Measurements from ENCODE around the gene ARIH2.
A peak's percentile ranks its signal among the peaks of the same experiment; 100 is the strongest.

Gene ARIH2

GRCh38 chr3:49020330-49021212 is 101.9 kb downstream of the ARIH2 start:
- no peak for DNase-seq

DNA sequence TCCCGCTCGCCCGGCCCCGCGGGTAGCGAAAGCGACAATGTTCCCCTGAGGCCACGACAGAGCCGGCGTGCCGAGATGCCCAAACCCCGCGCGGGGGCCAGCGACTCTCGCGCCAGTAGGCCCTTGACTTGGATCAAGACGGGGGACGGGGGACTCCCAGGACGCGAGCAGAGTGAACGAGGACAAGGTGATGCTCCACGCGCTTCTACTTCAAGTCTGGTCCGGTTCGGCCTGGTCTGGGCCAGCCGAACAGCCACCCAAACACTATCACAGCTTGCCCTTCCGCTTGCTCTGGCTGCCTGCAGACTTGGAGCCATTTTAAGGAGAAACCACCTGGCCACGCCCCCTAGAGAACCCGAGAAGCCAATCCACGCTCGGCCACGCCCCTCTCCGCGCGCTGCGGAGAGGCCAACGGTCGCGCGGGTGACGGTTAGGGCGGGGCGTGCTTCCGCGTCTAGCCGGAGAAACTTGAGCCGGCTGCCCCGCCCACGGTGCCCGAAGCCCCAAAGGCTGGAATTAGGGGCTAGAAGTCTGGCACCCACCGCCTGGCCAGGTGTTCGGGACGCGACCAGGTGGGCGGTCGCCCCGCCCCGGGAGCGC is 102.7 kb downstream of the ARIH2 start:
- peak; percentile 99 for DNase-seq

DNA sequence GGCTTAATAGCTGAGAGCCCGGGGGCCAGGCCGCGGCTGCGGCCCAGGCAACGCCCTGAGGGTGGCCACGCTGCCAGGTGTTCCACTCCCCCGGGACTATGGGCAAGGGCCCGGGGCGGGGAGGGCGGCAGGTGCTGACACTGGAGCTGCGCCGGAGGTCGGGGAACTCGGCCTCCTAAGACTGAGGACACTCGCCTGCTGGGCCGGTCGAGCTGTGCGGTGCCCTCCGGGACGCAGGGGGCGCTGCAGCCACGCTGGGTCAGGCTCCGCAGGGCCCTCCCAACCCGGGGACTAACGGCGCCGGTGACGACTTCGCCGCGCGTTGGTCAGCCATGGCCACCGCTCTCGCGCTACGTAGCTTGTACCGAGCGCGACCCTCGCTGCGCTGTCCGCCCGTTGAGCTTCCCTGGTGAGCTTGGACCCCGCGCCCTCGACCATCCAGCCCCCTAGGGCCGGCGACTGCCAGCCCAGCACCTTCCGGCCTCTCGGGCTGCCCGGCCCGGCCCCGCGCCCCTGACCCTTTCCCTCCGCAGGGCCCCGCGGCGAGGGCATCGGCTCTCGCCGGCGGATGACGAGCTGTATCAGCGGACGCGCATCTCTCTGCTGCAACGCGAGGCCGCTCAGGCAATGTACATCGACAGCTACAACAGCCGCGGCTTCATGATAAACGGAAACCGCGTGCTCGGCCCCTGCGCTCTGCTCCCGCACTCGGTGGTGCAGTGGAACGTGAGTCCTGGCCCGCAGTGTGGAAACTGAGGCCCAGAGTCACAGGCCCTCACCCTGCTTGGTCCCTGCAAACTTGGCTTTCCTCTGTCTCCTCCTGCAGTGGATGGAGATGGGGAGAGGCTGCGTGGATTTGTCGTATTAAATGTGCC is 103.4 kb downstream of the ARIH2 start, which contains the start of gene NDUFAF3:
Gene NDUFAF3 (plus strand): TSS at position 309 of the 875 bp plus-strand sequence. CDS start 24 bp downstream, at position 333.
- peak; percentile 92 for DNase-seq

DNA sequence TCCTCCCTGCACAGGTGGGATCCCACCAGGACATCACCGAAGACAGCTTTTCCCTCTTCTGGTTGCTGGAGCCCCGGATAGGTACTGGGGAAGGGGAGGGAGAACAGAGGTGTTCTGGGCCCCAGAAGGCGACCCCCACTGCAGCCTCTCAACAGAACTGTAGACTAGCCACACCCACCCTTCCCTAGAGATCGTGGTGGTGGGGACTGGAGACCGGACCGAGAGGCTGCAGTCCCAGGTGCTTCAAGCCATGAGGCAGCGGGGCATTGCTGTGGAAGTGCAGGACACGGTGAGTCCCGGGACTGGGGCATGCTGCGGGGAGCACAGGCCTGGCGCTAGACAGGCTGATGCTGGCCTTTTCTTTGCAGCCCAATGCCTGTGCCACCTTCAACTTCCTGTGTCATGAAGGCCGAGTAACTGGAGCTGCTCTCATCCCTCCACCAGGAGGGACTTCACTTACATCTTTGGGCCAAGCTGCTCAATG is 104.1 kb downstream of the ARIH2 start:
- no peak for DNase-seq

- DNase-seq = no peak
Observed at GRCh38 chr3:49023775-49024174, 105.1 kb downstream of the ARIH2 start.

- no peak for DNase-seq
Observed at GRCh38 chr3:49024449-49024848, 105.8 kb downstream of the ARIH2 start.

DNA sequence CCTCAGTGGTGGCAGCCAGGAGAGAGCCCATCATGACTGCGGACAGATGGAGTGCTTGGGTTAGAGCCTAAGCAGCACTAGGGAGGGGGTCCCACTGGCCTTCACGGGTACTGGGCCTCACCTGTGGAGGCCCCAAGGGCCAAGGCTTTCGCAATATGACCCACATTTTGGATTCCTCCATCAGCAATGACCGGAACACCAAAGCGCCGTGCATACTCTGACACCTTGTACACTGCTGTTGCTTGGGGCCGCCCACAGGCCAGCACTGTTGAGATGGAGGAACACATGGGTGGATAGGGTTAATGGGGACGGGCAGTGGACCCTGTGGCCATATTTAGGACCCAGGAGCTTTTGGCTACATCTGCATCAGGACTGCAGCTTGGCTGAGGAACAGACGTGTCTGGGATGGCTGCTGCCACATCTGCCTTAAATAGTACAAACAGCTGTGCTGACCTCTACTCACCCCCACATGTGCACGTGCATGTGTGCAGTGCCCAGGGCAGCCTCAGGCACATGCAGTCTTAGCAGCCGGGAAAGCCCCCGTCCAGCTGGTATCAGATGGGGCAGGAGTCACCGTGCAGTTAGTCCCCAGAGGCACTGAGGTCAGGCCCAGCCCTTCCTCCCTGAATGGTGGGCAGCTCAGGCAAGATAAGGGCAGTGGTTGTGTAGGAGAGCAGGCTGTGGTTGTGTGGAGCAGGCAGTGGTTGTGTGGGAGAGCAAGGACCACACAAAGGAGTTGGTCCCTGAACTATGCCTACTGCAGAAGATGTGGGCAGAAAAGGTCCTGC is 106.6 kb downstream of the ARIH2 start:
- DNase-seq = no peak

GRCh38 chr3:49025793-49026520 is 107.3 kb downstream of the ARIH2 start:
- no peak for DNase-seq

- DNase-seq = no peak
Observed at GRCh38 chr3:49026536-49026935, 107.9 kb downstream of the ARIH2 start.

- no peak for DNase-seq
Observed at GRCh38 chr3:49027634-49028033, 109.0 kb downstream of the ARIH2 start.

- no peak for DNase-seq
Observed at GRCh38 chr3:49028298-49028672, 109.6 kb downstream of the ARIH2 start.

DNA sequence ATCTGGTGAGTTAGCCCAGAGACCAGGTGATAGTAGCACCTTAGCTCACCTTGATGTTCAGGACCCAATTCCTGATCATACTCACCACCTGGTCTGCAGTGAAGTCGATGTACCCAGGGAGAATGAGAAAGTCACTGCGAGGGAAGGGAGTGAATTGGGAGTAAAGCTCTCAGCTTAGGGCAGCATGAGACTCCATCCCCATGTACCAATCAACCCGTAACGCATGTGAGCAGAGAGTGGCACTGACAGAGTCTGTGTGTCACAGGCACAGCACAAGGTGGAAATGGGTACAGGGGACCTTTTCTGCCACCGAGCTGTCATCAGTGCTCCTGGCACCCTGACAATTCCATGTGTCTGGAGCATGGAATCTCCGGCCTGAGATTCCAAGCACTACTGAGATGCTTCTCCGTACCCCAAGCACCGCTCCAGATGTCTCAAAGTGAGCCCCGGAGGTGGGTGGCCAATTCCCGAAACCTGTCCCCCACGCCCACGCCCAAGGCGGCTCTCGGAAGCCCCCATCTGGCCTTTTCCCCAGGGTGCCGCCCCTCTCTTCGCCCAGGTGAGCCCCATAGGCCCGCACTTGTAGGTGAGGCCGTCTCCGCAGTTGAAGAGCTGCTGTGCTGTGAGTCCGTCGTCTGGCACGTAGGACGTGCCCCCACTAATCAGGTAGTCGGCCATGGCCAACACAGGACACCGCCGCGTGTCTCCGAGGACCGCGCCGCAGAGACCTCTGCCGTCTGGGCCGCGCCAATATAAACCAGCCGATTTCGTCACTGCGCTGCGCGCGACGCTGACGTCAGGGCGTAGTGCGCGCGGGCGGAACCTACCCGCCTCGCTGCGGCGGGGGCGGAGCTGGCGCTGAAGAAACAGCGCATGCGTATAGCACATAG is 110.3 kb downstream of the ARIH2 start, which contains the start of gene IMPDH2:
Gene IMPDH2 (minus strand): TSS at position 726 of the 890 bp plus-strand sequence. CDS start 48 bp downstream, at position 678.
- peak; percentile 94 for DNase-seq

DNA sequence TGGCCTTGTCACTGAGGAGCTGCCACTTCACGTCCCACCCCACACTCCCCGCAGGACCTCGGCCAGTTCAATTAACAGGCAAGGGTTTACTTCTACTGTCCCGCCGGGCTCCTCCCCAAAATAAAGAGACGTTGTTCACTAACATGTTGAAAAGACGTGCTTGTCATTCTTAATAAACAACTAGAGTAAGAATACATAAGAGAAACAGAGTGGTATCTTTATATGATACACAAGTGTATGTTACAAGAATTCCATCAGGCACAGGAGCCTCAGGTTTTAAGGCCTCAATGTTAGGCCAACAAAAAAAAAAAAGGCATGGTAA is 110.9 kb downstream of the ARIH2 start:
- no peak for DNase-seq

DNA sequence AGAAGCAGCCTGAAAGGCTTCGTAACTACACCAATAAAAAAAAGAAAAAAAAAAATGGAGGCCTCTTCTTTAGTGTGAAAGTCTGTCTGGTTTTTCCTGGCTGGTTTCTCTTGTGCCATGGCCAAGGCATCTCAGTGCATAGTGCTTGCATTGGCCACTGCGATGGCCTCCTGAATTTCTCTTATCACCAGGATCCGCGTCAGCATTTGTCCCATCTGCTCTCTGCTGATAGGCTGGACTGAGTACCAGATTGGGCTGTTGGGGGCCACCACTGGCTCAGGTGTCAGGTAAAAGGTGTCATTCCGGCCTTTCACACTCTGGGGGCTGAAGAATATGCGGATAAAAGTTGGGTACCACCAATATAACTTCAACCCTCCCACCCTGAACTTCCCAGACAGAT is 111.7 kb downstream of the ARIH2 start:
- no peak for DNase-seq

GRCh38 chr3:49032646-49033304 is 114.1 kb downstream of the ARIH2 start:
- DNase-seq = no peak

DNA sequence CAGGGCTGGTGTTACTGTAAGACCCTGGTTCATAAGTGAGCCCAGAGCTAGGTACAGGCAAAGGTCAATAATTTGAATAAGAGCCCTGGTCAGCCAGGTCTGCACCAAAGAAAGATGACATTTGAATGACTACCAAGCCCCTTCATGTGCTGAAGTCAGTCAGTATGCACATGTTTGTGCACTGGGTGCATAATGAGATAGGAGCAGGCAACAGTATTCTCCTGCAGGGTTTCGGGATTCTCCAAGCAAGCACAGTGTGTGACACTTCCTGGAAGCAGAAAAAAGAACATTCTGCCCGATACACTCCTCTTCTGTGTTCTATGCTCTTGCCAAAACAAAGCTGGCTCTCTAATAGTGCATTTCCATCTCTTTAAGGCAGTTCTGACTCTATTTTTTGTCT is 116.0 kb downstream of the ARIH2 start:
- no peak for DNase-seq

DNA sequence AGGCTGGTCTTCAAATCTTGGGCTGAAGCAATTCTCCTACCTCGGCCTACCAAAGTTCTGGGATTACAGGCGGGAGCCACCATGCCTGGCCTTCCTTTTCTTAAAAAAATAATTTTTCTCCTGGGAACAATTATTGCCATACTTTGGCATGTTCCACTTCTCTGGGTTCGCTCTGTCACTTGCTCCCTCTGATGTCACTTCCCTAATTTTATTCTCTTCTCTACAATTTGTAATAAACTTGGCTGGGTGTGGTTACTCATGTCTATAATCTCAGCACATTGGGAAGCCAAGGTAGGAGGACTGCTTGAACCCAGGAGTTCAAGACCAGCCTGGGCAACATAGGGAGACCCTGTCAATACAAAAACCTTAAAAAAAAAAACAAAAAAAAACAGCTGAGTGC is 116.6 kb downstream of the ARIH2 start:
- DNase-seq = no peak
